ENCODE data around the gene DENND1C. TPM values are rescaled to one million over a fixed set of nuclear protein-coding genes. Genes with fewer than 3 reads are reported as not detected.

DENND1C gene
- total RNA-seq, 1 experiment from 2014 or later: not detected

GRCh38 chr19:6484831-6485230, 3.2 kb upstream of the DENND1C start:
- no peak overlapping the region for H3K4me3 ChIP-seq
- peak overlapping the region; percentile 70 for H3K27ac ChIP-seq
- H3K79me2 ChIP-seq (ENCODE audit: low read depth): no peaks in the 10 kb centered on the region
- H3K9me2 ChIP-seq (ENCODE audit: insufficient read depth): no peaks in the 10 kb centered on the region
- no peaks in the 10 kb centered on the region for H3K36me3 ChIP-seq (ENCODE audit: low read depth)
- intact Hi-C loops (cut with micrococcal nuclease; ENCODE audit: unreplicated experiment): no loop called here
- no peak overlapping the region for H3K4me2 ChIP-seq
- H2AFZ ChIP-seq: no peak overlapping the region
- BruUV-seq (replicated peaks): no TSS peak
- POLR2A ChIA-PET (ENCODE audit: unreplicated experiment): no interaction called here
- no peaks in the 10 kb centered on the region for H4K20me1 ChIP-seq (ENCODE audit: insufficient read depth)
- H3K4me1 ChIP-seq (replicated peaks; ENCODE audit: insufficient read depth): peaks cover 11% of the 10 kb centered on the region; the same call in 1 of the 2 replicates
- H3F3A ChIP-seq (ENCODE audit: insufficient read depth, low read depth): peaks cover 5% of the 10 kb centered on the region; the same call in 1 of the 2 replicates
- DNase-seq: peak in 1 of 2 experiments; percentile 59
- no peaks in the 10 kb centered on the region for H3K9me3 ChIP-seq (ENCODE audit: insufficient read depth, low read depth)
- CTCF ChIA-PET: no interaction called here
- no peaks in the 10 kb centered on the region for H3K27me3 ChIP-seq (ENCODE audit: insufficient read depth, low read depth)
- TF ChIP-seq CTCF (conservative IDR thresholded peaks at IDR 0.05): no peak
- TF ChIP-seq EZH2 (IDR thresholded peaks at IDR 0.05; ENCODE audit: low read depth): no peak

GRCh38 chr19:6484230-6484629, 2.6 kb upstream of the DENND1C start:
- H3K36me3 ChIP-seq (ENCODE audit: low read depth): no peaks in the 10 kb centered on the region
- no peak overlapping the region for H2AFZ ChIP-seq
- CTCF ChIA-PET: no interaction called here
- H3K27ac ChIP-seq: peak overlapping the region; percentile 70
- no peak overlapping the region for H3K4me3 ChIP-seq
- BruUV-seq (replicated peaks): no TSS peak
- no peak for TF ChIP-seq EZH2 (IDR thresholded peaks at IDR 0.05; ENCODE audit: low read depth)
- TF ChIP-seq CTCF (conservative IDR thresholded peaks at IDR 0.05): no peak
- peak in 1 of 2 experiments; percentile 71 for DNase-seq
- H3K4me2 ChIP-seq: peak overlapping the region; percentile 47
- no peaks in the 10 kb centered on the region for H3K79me2 ChIP-seq (ENCODE audit: low read depth)
- H3K27me3 ChIP-seq (ENCODE audit: insufficient read depth, low read depth): no peaks in the 10 kb centered on the region
- POLR2A ChIA-PET (ENCODE audit: unreplicated experiment): no interaction called here
- intact Hi-C loops (cut with micrococcal nuclease; ENCODE audit: unreplicated experiment): no loop called here
- peaks cover 11% of the 10 kb centered on the region; the same call in 1 of the 2 replicates for H3K4me1 ChIP-seq (replicated peaks; ENCODE audit: insufficient read depth)
- H3F3A ChIP-seq (ENCODE audit: insufficient read depth, low read depth): peaks cover 5% of the 10 kb centered on the region; the same call in 1 of the 2 replicates
- no peaks in the 10 kb centered on the region for H3K9me3 ChIP-seq (ENCODE audit: insufficient read depth, low read depth)
- no peaks in the 10 kb centered on the region for H3K9me2 ChIP-seq (ENCODE audit: insufficient read depth)
- no peaks in the 10 kb centered on the region for H4K20me1 ChIP-seq (ENCODE audit: insufficient read depth)

GRCh38 chr19:6483235-6483634, 1.6 kb upstream of the DENND1C start:
- Histone ChIP-seq H2AFZ (no peak overlapping the region), H3K27ac (no peak overlapping the region), H3K4me3 (no peak overlapping the region), H4K20me1 (ENCODE audit: insufficient read depth) (no peaks in the 10 kb centered on the region), H3K9me2 (ENCODE audit: insufficient read depth) (no peaks in the 10 kb centered on the region), H3K79me2 (ENCODE audit: low read depth) (no peaks in the 10 kb centered on the region), H3K36me3 (ENCODE audit: low read depth) (no peaks in the 10 kb centered on the region), H3F3A (ENCODE audit: insufficient read depth, low read depth) (peaks cover 5% of the 10 kb centered on the region; the same call in 1 of the 2 replicates), H3K4me2 (no peak overlapping the region), H3K27me3 (ENCODE audit: insufficient read depth, low read depth) (no peaks in the 10 kb centered on the region), H3K9me3 (ENCODE audit: insufficient read depth, low read depth) (no peaks in the 10 kb centered on the region), H3K4me1 (replicated peaks; ENCODE audit: insufficient read depth) (peaks cover 11% of the 10 kb centered on the region; the same call in 1 of the 2 replicates)
- BruUV-seq (replicated peaks): no TSS peak
- intact Hi-C loops (cut with micrococcal nuclease; ENCODE audit: unreplicated experiment): no loop called here
- ChIA-PET CTCF (no interaction called here), POLR2A (ENCODE audit: unreplicated experiment) (interaction anchor here (0.7 kb wide), 1 partner anchor 221 kb away, joined by 3 read pairs; no protein-coding TSS in a partner anchor)
- TF ChIP-seq EZH2 (IDR thresholded peaks at IDR 0.05; ENCODE audit: low read depth) (no peak), CTCF (conservative IDR thresholded peaks at IDR 0.05) (no peak)
- DNase-seq: no peak

All from PC-9 (cell line).